Common myeloid progenitor, CD34-positive (primary cell): ENCODE measurements around the gene PRR22.

ENCODE experiments used
- CTCF ChIA-PET: fragments of 350-600 bp; sonication (Branson Sonifier 250); formaldehyde crosslinking; loops from one replicate; lab custom pipeline; 2021; ENCODE audit warnings: antibody characterized with exemption; lab: Charles Lee
- POLR2A ChIA-PET: fragments of 350-600 bp; sonication (Branson Sonifier 250); formaldehyde crosslinking; loops from one replicate; lab custom pipeline; 2021; ENCODE audit warnings: antibody characterized with exemption; lab: Charles Lee
- DNase-seq, 3 donors: peaks; one replicate each; pipeline versions ENCODE4 v3.0.0 to v3.0.0-alpha.2; 2013
- H3K27ac ChIP-seq, 2 experiments: 1 replicate in 1 of 2; 2 replicates in 1 of 2; pipeline ENCODE4 v1.7.0; 2013; ENCODE audit warnings: inconsistent platforms in 2 of 2, low read length in 2 of 2, mild to moderate bottlenecking in 2 of 2, low read depth in 1 of 2, moderate library complexity in 1 of 2; ENCODE audit not compliant: severe bottlenecking in 2 of 2, insufficient read depth in 1 of 2, poor library complexity in 1 of 2
- H3K27me3 ChIP-seq, 5 experiments: replicated peaks in 2 of 5; 1 replicate in 3 of 5; 2 replicates in 2 of 5; pipeline versions ENCODE4 v1.6.1 to v1.7.0; 2013; ENCODE audit warnings: low read length in 4 of 5, mild to moderate bottlenecking in 2 of 5, moderate library complexity in 2 of 5, inconsistent platforms in 1 of 5; ENCODE audit not compliant: insufficient read depth in 5 of 5, control insufficient read depth in 4 of 5
- H3K36me3 ChIP-seq, 4 experiments: 1 replicate in 2 of 4; 2 replicates in 2 of 4; pipeline versions ENCODE4 v1.6.1 to v1.7.0; 2013; ENCODE audit warnings: low read length in 3 of 4, control low read depth in 1 of 4, mild to moderate bottlenecking in 1 of 4; ENCODE audit not compliant: control insufficient read depth in 4 of 4, insufficient read depth in 4 of 4
- H3K4me1 ChIP-seq, 4 experiments: 1 replicate in 3 of 4; 2 replicates in 1 of 4; pipeline versions ENCODE4 v1.6.1 to v1.7.1; 2013; ENCODE audit warnings: low read length in 3 of 4, mild to moderate bottlenecking in 3 of 4, control low read depth in 1 of 4, inconsistent platforms in 1 of 4, moderate library complexity in 1 of 4; ENCODE audit not compliant: control insufficient read depth in 4 of 4, insufficient read depth in 4 of 4; ENCODE audit errors: control extremely low read depth in 1 of 4
- H3K4me3 ChIP-seq, 7 experiments: 1 replicate in 4 of 7; 2 replicates in 3 of 7; pipeline versions ENCODE4 v1.5.1 to v1.7.0; 2013; ENCODE audit warnings: mild to moderate bottlenecking in 7 of 7, low read length in 6 of 7, moderate library complexity in 6 of 7, inconsistent platforms in 2 of 7, low read depth in 2 of 7, control low read depth in 1 of 7; ENCODE audit not compliant: insufficient read depth in 4 of 7, control insufficient read depth in 1 of 7; ENCODE audit errors: extremely low read depth in 1 of 7
- H3K9me3 ChIP-seq, 5 experiments: 1 replicate in 4 of 5; 2 replicates in 1 of 5; pipeline versions ENCODE4 v1.6.1 to v1.7.1; 2013; ENCODE audit warnings: low read length in 4 of 5, mild to moderate bottlenecking in 2 of 5, inconsistent platforms in 1 of 5, low read depth in 1 of 5, moderate library complexity in 1 of 5; ENCODE audit not compliant: control insufficient read depth in 4 of 5, insufficient read depth in 2 of 5; ENCODE audit errors: control extremely low read depth in 1 of 5
- WGBS: methylation state at CpG from one replicate; pipeline ENCODE4 v1.1.5; 2013; ENCODE audit not compliant: insufficient coverage; 5-methylcytosine and 5-hydroxymethylcytosine counted together

Gene PRR22

GRCh38 chr19:5793188-5793587, 8.6 kb upstream of the PRR22 start:
- Histone ChIP-seq H3K36me3 (peaks cover 2 to 18% (median 14%) of the 10 kb centered on the region in 4 experiments), H3K9me3 (no peaks in the 10 kb centered on the region), H3K27me3 (no peaks in the 10 kb centered on the region), H3K27ac (no peak overlapping the region), H3K4me1 (peaks cover 3 to 19% (median 10%) of the 10 kb centered on the region in 4 experiments), H3K4me3 (no peak overlapping the region)
- no peak for DNase-seq
- ChIA-PET POLR2A (no interaction called here), CTCF (interaction anchor here (1.0 to 3.2 kb wide), 5 partner anchors 11 to 58 kb away, joined by 3 to 21 read pairs (median 4); no protein-coding TSS in a partner anchor)
- whole genome bisulfite sequencing, result 100% methylated on average over 3 of the region's 3 CpGs

GRCh38 chr19:5792224-5792623, 7.7 kb upstream of the PRR22 start:
- no peak overlapping the region for H3K4me3 ChIP-seq
- POLR2A ChIA-PET, result no interaction called here

DNA sequence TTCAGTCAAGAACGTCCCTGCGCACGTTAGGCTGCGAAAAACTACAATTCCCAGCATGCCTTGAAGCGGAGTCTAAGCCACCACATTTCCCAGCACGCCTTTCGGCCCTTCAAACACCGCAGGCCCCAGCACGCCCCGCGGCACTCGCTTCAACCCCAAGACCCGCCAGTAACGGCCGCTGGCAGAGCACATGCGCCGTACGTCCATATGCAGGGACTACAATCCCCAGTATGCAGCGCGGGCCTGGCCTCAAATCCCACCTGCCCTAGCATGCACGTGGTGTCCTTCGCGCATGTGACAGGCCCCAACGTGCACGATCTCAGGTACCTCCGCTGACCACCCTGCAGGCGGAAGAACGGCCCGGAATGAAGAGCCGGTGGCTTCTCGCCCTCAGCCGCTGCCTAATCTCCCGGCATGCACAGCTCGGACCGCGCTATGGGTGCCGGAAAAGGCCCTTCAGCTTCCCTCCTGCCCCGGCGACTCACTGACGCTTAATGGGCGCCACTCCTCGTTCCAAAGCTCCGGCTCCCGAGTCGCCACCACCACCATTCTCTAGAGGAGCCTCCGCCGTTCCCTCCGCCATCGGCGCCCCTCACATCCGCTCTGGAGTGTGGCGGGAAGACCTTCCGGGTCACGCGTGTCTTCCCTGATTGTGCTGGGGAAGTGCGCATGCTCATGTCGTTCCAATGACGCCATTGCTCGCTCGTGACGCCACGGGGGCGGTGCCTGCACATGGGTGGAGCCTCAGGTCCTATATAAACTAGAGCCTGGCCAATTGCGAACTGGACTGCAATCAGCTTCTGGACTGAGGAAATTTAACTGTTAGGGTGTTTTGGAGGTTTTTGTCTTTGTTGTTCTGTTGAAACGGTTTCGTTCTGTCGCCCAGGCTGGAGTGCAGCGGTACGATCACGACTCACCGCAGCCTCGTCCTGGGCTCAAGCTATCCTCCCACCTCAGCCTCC, 6.3 kb upstream of the PRR22 start, which contains the start of gene DUS3L:
Gene DUS3L, minus strand, starts transcription at position 605 of the 962 bp plus-strand sequence. Its CDS starts 22 bp downstream, at position 583.
- Histone ChIP-seq H3K4me1 (peaks cover 3 to 14% (median 10%) of the 10 kb centered on the region in 4 experiments), H3K9me3 (no peaks in the 10 kb centered on the region), H3K27me3 (no peaks in the 10 kb centered on the region), H3K36me3 (peaks cover 4 to 42% (median 30%) of the 10 kb centered on the region in 4 experiments), H3K4me3 (peak within 1 kb of the TSS; percentile 65 to 95 (median 79)), H3K27ac (peak within 1 kb of the TSS; percentile 84 to 94)
- peak; percentile 99 to 100 (median 99) for DNase-seq
- ChIA-PET POLR2A (interaction anchor here (1.0 to 1.5 kb wide), 2 partner anchors 37 to 114 kb away, joined by 3 to 5 read pairs; partner anchors contain the start of gene VMAC), CTCF (interaction anchor here (1.1 to 2.9 kb wide), 5 partner anchors 11 to 246 kb away, joined by 3 to 9 read pairs (median 4); no protein-coding TSS in a partner anchor)
- under 1% methylated on average over 63 of the region's 72 CpGs for WGBS

More at GRCh38 chr19:5792224-5792623, 7.7 kb upstream of the PRR22 start:
- H3K9me3 ChIP-seq, result no peaks in the 10 kb centered on the region
- no peak for DNase-seq
- peaks cover 4 to 28% (median 21%) of the 10 kb centered on the region in 4 experiments for H3K36me3 ChIP-seq
- 98% methylated on average over 11 of the region's 18 CpGs for WGBS
- no peak overlapping the region for H3K27ac ChIP-seq
- H3K27me3 ChIP-seq, result no peaks in the 10 kb centered on the region
- CTCF ChIA-PET, result interaction anchor here (1.1 to 2.9 kb wide), 2 partner anchors 12 to 244 kb away, joined by 3 to 9 read pairs; no protein-coding TSS in a partner anchor
- H3K4me1 ChIP-seq, result peaks cover 3 to 14% (median 10%) of the 10 kb centered on the region in 4 experiments

GRCh38 chr19:5789886-5790558, 5.5 kb upstream of the PRR22 start:
- WGBS, result 85% methylated on average over 23 of the region's 26 CpGs

GRCh38 chr19:5789351-5789761, 4.8 kb upstream of the PRR22 start:
- ChIA-PET POLR2A (interaction anchor here (0.9 kb wide), 1 partner anchor 69 kb away, joined by 4 read pairs; the partner anchor contains the start of gene CATSPERD), CTCF (interaction anchor here (1.3 to 2.9 kb wide), 2 partner anchors 15 to 16 kb away, joined by 4 to 9 read pairs; no protein-coding TSS in a partner anchor)
- 97% methylated on average over 35 of the region's 39 CpGs for WGBS
- Histone ChIP-seq H3K36me3 (peaks cover 4 to 57% (median 36%) of the 10 kb centered on the region in 4 experiments), H3K4me3 (no peak overlapping the region), H3K9me3 (no peaks in the 10 kb centered on the region), H3K27me3 (no peaks in the 10 kb centered on the region), H3K27ac (no peak overlapping the region), H3K4me1 (peaks cover 3 to 14% (median 10%) of the 10 kb centered on the region in 4 experiments)
- no peak for DNase-seq

More at GRCh38 chr19:5789886-5790558, 5.5 kb upstream of the PRR22 start:
- Histone ChIP-seq H3K27me3 (no peaks in the 10 kb centered on the region), H3K9me3 (no peaks in the 10 kb centered on the region), H3K36me3 (peaks cover 4 to 50% (median 34%) of the 10 kb centered on the region in 4 experiments), H3K4me3 (peak overlapping the region; percentile 44 to 95 (median 79)), H3K27ac (peak overlapping the region in 1 of 2 experiments; percentile 94), H3K4me1 (peaks cover 3 to 14% (median 10%) of the 10 kb centered on the region in 4 experiments)
- no peak for DNase-seq
- POLR2A ChIA-PET, result interaction anchor here (1.5 kb wide), 1 partner anchor 38 kb away, joined by 5 read pairs; no protein-coding TSS in a partner anchor
- CTCF ChIA-PET, result interaction anchor here (1.3 to 2.9 kb wide), 3 partner anchors 14 to 19 kb away, joined by 4 to 9 read pairs (median 5); no protein-coding TSS in a partner anchor

- 100% methylated on average over 2 of the region's 5 CpGs for WGBS
- Histone ChIP-seq H3K36me3 (peaks cover 4 to 60% (median 42%) of the 10 kb centered on the region in 4 experiments), H3K4me1 (peaks cover 3 to 14% (median 10%) of the 10 kb centered on the region in 4 experiments), H3K9me3 (no peaks in the 10 kb centered on the region), H3K4me3 (no peak overlapping the region), H3K27ac (no peak overlapping the region), H3K27me3 (no peaks in the 10 kb centered on the region)
- no peak for DNase-seq
- ChIA-PET CTCF (no interaction called here), POLR2A (interaction anchor here (0.9 kb wide), 1 partner anchor 68 kb away, joined by 4 read pairs; the partner anchor contains the start of gene CATSPERD)
These were observed 3.9 kb upstream of the PRR22 start for GRCh38 chr19:5788422-5788821.
